HUES48 (cell line): ENCODE results near the gene USP30.

Source experiments
- H3K27ac ChIP-seq: one replicate; pipeline ENCODE4 v1.7.0; 2013; ENCODE audit warnings: low read depth, low read length, inconsistent platforms
- H3K27me3 ChIP-seq: 2 replicates; pipeline ENCODE4 v1.6.1; 2013; ENCODE audit warnings: mild to moderate bottlenecking, low read length; ENCODE audit not compliant: control insufficient read depth, insufficient read depth
- H3K36me3 ChIP-seq: 2 replicates; pipeline ENCODE4 v1.6.1; 2013; ENCODE audit warnings: low read length; ENCODE audit not compliant: control insufficient read depth, insufficient read depth
- H3K4me1 ChIP-seq: 2 replicates; pipeline ENCODE4 v1.6.1; 2013; ENCODE audit warnings: mild to moderate bottlenecking, low read length; ENCODE audit not compliant: control insufficient read depth, insufficient read depth
- H3K4me3 ChIP-seq: 2 replicates; pipeline ENCODE4 v1.5.1; 2013; ENCODE audit warnings: mild to moderate bottlenecking, low read depth, low read length
- H3K9ac ChIP-seq: 2 replicates; pipeline ENCODE4 v1.6.1; 2013; ENCODE audit warnings: mild to moderate bottlenecking, low read depth, low read length, moderate library complexity
- H3K9me3 ChIP-seq: 2 replicates; pipeline ENCODE4 v1.6.1; 2013; ENCODE audit warnings: low read length; ENCODE audit not compliant: control insufficient read depth, insufficient read depth

The USP30 gene

GRCh38 chr12:109074866-109075265 lies 22.5 kb downstream of the USP30 start:
- Histone ChIP-seq H3K9ac (no peak overlapping the region), H3K4me1 (no peaks in the 10 kb centered on the region; the same call in 1 of the 2 replicates), H3K27me3 (no peaks in the 10 kb centered on the region), H3K9me3 (no peaks in the 10 kb centered on the region), H3K27ac (no peak overlapping the region), H3K4me3 (no peak overlapping the region), H3K36me3 (peaks cover 11% of the 10 kb centered on the region)

DNA sequence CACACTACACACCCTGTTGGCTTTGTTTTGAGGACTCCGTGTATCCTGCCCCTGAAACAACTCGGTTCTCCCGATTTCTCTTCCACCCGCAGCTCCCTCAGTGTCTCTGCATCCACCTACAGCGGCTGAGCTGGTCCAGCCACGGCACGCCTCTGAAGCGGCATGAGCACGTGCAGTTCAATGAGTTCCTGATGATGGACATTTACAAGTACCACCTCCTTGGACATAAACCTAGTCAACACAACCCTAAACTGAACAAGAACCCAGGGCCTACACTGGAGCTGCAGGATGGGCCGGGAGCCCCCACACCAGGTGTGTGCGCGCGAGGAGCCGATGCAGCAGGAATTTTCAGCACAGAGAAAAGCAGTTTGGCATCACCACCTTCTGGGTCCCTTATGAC lies 30.4 kb downstream of the USP30 start:
- Histone ChIP-seq H3K9ac (no peak overlapping the region), H3K4me3 (no peak overlapping the region), H3K27me3 (no peaks in the 10 kb centered on the region), H3K9me3 (no peaks in the 10 kb centered on the region), H3K36me3 (peaks cover 29% of the 10 kb centered on the region), H3K4me1 (peaks cover 3% of the 10 kb centered on the region), H3K27ac (no peak overlapping the region)

DNA sequence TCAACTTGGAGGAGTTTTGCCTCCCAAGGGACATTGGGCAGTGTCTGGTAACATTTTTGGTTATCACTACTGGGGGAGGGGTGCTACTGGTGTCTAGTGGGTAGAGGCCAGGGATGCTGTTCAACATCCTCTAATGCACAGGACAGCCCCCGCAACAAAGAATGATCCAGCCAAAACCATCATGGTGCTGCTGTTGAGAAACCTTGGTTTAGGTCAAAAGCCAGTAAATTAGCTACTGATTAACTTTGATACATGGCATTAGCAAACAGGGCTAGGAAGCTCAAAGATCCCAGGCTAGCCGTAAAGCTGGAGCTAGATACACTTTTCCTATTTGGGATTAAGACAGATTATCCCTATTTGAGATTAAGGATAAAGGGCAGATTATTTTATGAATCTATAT lies 32.0 kb downstream of the USP30 start:
- Histone ChIP-seq H3K27me3 (no peaks in the 10 kb centered on the region), H3K36me3 (peaks cover 31% of the 10 kb centered on the region), H3K4me1 (peaks cover 15% of the 10 kb centered on the region)

GRCh38 chr12:109085590-109085989 lies 33.2 kb downstream of the USP30 start:
- Histone ChIP-seq H3K27me3 (no peaks in the 10 kb centered on the region), H3K9ac (no peak overlapping the region), H3K4me3 (no peak overlapping the region), H3K9me3 (no peaks in the 10 kb centered on the region), H3K36me3 (peaks cover 37% of the 10 kb centered on the region), H3K4me1 (peaks cover 15% of the 10 kb centered on the region), H3K27ac (no peak overlapping the region)

More for the DNA sequence above, 32.0 kb downstream of the USP30 start:
- no peaks in the 10 kb centered on the region for H3K9me3 ChIP-seq
- H3K9ac ChIP-seq: no peak overlapping the region
- H3K4me3 ChIP-seq: no peak overlapping the region
- no peak overlapping the region for H3K27ac ChIP-seq

DNA sequence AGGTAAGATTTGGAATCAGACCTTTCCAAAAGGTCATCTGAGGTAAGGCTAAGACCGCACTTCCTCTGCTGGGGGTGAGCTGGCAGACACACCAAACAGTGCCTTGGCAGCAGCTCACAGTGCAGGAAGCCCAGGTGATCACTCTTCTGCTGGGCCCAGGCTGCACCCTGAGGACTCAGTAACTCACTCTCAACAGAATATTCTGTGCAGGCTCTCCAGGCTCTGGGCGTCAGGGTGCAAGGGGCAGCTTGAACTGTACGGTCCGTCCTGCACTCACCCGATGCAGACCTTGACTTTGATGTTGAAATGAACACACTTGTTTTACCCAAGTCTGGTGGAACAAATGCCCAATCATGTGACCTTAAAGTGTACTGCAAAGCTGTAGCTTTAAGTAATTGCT lies 34.9 kb downstream of the USP30 start:
- Histone ChIP-seq H3K4me3 (no peak overlapping the region), H3K36me3 (peaks cover 36% of the 10 kb centered on the region), H3K27me3 (no peaks in the 10 kb centered on the region), H3K4me1 (peaks cover 15% of the 10 kb centered on the region), H3K9me3 (no peaks in the 10 kb centered on the region), H3K27ac (peak overlapping the region; percentile 95), H3K9ac (no peak overlapping the region)

DNA sequence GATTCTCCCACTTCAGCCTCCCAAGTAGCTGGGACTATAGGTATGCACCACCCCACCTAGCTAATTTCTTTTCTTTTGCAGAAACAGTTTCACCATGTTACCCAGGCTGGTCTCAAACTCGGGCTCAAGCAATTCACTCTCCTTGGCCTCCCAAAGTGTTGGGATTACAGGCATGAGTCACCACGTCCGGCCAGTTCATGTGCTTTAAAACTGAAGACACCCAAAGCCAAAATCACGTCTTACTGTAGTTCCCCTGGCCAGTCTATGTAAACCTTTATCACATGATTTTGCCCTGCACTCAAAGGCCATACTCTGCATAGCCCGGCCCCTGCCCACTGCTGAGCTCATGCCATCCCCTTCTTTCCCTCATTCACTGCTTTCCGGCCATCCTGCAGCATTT lies 36.4 kb downstream of the USP30 start:
- Histone ChIP-seq H3K9ac (no peak overlapping the region), H3K4me3 (no peak overlapping the region), H3K4me1 (peaks cover 20% of the 10 kb centered on the region), H3K27me3 (0 out of 2 replicates have a peak, but pooled peaks cover 5% of the 10 kb centered on the region), H3K9me3 (no peaks in the 10 kb centered on the region), H3K36me3 (peaks cover 28% of the 10 kb centered on the region), H3K27ac (peak overlapping the region; percentile 95)

DNA sequence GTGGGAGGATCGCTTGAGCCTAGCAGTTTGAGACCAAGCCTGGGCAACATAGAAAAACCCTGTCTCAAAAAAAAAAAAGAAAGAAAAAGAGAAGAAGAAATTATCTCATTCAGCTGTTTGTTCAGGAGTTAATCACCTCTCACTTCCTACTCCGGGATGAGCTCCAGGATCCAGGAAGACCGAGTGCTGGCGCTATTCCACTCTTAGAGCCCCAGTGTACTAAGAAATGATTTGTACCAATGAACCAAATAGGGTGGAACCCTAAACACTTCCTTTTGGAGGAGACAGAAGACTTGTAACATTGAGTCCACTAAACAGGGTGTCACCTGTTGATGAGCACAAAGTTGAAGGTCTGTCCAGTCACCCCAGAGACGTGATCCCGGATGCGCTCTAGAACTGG lies 37.3 kb downstream of the USP30 start:
- peaks cover 20% of the 10 kb centered on the region for H3K4me1 ChIP-seq
- H3K36me3 ChIP-seq: peaks cover 28% of the 10 kb centered on the region
- 0 out of 2 replicates have a peak, but pooled peaks cover 5% of the 10 kb centered on the region for H3K27me3 ChIP-seq
- peak overlapping the region; percentile 95 for H3K27ac ChIP-seq
- no peaks in the 10 kb centered on the region for H3K9me3 ChIP-seq
- H3K4me3 ChIP-seq: no peak overlapping the region
- no peak overlapping the region for H3K9ac ChIP-seq

DNA sequence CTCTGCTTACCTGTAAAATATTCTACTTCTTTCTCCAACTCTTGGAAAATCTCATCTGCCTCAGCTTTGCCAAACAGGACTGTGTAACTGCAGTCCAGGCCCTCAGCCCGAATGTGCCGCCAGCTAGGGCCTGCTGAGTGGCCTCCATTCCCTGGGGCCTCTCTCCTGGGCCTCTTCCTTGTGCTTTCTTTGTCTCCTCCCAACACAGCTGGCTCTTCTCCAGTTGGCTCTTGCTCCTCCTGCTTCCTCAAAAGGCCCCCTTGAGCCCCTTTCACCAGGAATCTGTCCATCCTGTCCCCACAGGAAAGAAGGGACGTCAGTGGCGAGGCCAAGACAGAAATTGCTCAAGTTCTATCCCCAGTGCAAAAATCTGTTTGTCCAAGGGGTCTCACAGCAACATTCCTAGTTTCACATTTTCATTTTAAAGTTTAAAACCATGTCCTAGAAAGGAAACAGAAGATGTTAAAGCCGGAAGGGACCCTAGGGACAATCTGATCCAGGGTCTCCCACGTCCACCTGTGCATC lies 40.2 kb downstream of the USP30 start:
- Histone ChIP-seq H3K4me1 (peaks cover 17% of the 10 kb centered on the region), H3K4me3 (peak overlapping the region; percentile 51; the same call in 1 of the 2 replicates), H3K36me3 (peaks cover 10% of the 10 kb centered on the region; the same call in 1 of the 2 replicates), H3K9me3 (no peaks in the 10 kb centered on the region), H3K9ac (no peak overlapping the region), H3K27ac (no peak overlapping the region), H3K27me3 (0 out of 2 replicates have a peak, but pooled peaks cover 5% of the 10 kb centered on the region)

DNA sequence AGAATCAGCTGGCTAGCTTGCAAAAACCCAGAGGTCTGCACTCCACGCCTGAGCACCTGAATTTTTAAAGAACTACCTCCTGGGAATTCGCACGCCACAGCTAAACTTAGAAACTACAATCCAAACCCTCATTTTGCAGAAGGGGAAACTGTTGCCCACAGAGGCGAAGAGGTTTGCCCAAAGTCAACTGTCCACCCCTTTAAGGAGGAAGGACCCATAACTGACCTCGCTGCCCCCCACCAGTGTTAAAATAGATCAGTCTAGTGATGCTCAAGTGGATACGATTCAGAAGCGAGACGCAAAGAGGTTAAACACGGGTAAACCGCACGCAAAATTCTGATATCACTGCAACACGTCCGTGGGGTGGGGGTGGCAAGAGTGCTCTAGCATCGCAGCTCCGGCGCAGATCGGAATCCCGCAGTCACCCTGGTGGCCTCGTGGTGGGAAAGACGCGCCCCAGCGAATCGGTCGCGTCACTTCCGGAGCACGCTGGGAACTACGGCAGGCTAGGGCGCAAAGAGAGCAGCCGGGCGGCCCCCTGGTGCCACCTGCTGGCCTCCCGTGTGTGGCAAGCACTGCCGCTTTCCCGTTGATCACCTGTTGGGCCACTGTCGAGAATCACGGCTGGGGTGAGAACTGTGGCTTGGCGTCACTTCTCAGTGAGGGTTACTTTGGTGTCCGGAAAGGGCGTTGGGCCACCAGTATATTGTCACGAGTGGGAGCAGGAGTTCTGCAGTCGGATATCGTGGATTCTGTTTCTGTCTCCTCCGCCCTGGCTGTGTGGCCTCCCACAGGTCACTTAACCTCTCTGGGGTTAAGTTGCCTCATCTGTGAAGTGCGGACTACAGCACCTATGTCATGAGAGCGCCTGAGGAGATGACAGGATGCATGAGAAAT lies 40.9 kb downstream of the USP30 start, which contains the start of gene ALKBH2:
ALKBH2 (minus strand) TSS at position 451 of the 897 bp plus-strand sequence. CDS start 686 bp downstream, outside the sequence.
- Histone ChIP-seq H3K36me3 (peaks cover 5% of the 10 kb centered on the region; the same call in 1 of the 2 replicates), H3K27ac (no peak within 1 kb of the TSS), H3K9me3 (no peaks in the 10 kb centered on the region), H3K4me1 (peaks cover 15% of the 10 kb centered on the region), H3K27me3 (0 out of 2 replicates have a peak, but pooled peaks cover 5% of the 10 kb centered on the region), H3K4me3 (peak within 1 kb of the TSS; percentile 51), H3K9ac (peak within 1 kb of the TSS; percentile 28; the same call in 1 of the 2 replicates)

- Histone ChIP-seq H3K4me3 (peak overlapping the region; percentile 91), H3K27ac (peak overlapping the region; percentile 98), H3K27me3 (0 out of 2 replicates have a peak, but pooled peaks cover 5% of the 10 kb centered on the region), H3K9me3 (no peaks in the 10 kb centered on the region), H3K4me1 (peaks cover 10% of the 10 kb centered on the region; the same call in 1 of the 2 replicates), H3K36me3 (peaks cover 35% of the 10 kb centered on the region), H3K9ac (no peak overlapping the region)
Observed at GRCh38 chr12:109097140-109097434, 44.7 kb downstream of the USP30 start.
